Measurements from ENCODE around the gene MYCBP2. TPM values are rescaled to one million over a fixed set of nuclear protein-coding genes. Genes with fewer than 3 reads are reported as not detected.

Gene MYCBP2
- total RNA-seq, 2 experiments from 2014 or later, result 144 to 148 TPM

DNA sequence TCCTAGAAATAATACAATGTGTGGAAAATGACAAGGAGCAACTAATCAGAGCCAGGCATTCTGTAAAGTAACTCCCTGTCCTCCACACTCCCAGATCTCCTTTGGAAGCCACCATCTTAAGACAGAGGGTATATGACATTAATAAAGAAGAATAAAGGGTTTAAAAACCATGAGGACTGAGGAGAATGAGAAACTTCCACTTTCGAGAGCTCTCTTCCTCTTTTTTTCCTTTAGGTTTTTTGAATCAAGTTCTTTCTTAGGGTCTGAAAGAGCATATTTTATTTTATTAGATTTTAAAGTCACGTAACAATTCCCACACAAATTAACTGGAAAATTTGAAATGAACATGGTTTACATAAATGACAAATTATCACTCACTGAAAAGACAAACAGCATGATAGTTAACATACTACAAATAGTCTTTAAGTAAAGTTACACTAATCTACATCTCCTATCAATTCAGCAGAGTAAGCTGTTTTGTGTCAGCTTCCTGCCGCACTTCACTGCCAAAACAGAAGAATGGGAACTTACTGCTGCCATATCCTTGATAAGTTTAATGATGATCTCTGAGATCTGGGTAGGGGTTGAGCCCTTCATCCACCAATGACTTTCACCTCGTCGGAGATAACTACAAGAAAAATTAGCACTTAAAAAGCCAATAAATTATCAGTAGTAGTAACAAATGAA is 261.3 kb downstream of the MYCBP2 start:
- Mint-ChIP-seq H3K27ac (no peak overlapping the region), H3K36me3 (peaks cover 18% of the 10 kb centered on the region), H3K4me1 (no peaks in the 10 kb centered on the region), H3K9me3 (no peaks in the 10 kb centered on the region), H3K27me3 (no peaks in the 10 kb centered on the region), H3K4me3 (no peak overlapping the region)
- DNase-seq (no peak), ATAC-seq (ENCODE audit: low read depth) (no peak)
- POLR2A ChIA-PET, result no interaction called here

DNA sequence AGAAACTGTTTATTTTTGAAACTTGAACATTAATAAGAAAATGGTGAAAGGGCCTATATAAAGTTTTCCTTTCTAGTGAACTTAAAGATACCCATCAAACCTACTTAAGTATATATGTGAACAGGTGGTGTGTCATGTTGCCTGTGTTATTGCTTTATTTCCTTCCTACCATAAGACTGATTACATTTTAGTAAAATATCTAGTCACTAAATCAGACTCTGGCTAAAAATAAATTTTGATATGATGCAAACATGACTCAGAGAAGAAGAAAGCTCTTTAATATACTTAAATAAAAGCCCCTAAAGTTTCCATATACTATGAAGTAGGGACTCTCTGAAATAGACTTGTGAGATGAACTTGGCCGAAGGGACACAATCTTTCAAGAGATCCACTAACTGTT is 264.8 kb downstream of the MYCBP2 start:
- H3K4me3 Mint-ChIP-seq, result no peak overlapping the region
- peaks cover 18% of the 10 kb centered on the region for H3K36me3 Mint-ChIP-seq
- no peaks in the 10 kb centered on the region for H3K27me3 Mint-ChIP-seq
- no peak overlapping the region for H3K27ac Mint-ChIP-seq
- no peak for DNase-seq
- POLR2A ChIA-PET, result no interaction called here
- no peak for ATAC-seq (ENCODE audit: low read depth)
- no peaks in the 10 kb centered on the region for H3K4me1 Mint-ChIP-seq
- no peaks in the 10 kb centered on the region for H3K9me3 Mint-ChIP-seq

DNA sequence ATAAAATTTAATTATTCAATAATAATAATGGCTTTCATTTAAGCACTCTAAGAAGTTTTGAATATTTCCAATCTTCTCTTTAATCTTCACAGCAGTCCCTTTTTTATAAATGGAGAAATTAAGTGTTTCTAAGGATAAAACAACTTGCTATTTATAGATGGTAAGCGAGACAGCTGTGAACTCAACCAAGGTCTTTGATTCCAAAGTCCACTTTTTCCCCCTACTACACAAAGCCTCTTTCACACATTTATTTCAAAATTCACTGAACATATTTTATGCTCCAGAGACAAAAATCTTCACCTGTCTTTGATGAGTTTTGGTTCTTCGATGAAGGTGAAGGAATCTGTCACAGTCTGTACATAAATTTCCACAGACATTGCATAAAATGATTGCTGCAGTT is 265.5 kb downstream of the MYCBP2 start:
- H3K36me3 Mint-ChIP-seq, result peaks cover 24% of the 10 kb centered on the region
- POLR2A ChIA-PET, result no interaction called here

DNA sequence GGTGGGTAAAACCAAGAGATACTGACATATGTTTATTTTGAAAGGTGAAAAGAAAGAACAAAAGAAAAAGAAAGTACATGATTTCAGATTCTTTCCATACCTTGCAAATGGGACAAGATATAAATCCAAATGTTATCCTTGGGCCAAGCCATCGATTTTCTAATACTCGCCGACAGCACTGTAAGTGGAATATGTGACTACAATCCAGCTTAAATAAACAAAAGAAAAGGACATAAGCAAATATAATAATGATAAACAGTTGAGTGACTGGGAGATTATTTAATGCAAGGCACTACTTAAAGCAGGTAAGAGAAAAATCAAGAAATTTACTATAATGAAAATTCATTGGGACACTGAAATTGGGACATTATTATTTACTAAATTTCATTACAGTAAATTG is 270.0 kb downstream of the MYCBP2 start:
- no peak for DNase-seq
- Mint-ChIP-seq H3K4me3 (no peak overlapping the region), H3K9me3 (no peaks in the 10 kb centered on the region), H3K36me3 (peaks cover 31% of the 10 kb centered on the region), H3K27ac (no peak overlapping the region), H3K27me3 (no peaks in the 10 kb centered on the region), H3K4me1 (no peaks in the 10 kb centered on the region)
- no peak for ATAC-seq (ENCODE audit: low read depth)
- POLR2A ChIA-PET, result interaction anchor here (1.1 kb wide), 1 partner anchor 31 kb away, joined by 3 read pairs; the partner anchor contains the start of gene FBXL3

More for the DNA sequence above, 265.5 kb downstream of the MYCBP2 start:
- Mint-ChIP-seq H3K27me3 (no peaks in the 10 kb centered on the region), H3K9me3 (no peaks in the 10 kb centered on the region), H3K27ac (no peak overlapping the region), H3K4me3 (no peak overlapping the region), H3K4me1 (no peaks in the 10 kb centered on the region)
- DNase-seq (no peak), ATAC-seq (ENCODE audit: low read depth) (no peak)

DNA sequence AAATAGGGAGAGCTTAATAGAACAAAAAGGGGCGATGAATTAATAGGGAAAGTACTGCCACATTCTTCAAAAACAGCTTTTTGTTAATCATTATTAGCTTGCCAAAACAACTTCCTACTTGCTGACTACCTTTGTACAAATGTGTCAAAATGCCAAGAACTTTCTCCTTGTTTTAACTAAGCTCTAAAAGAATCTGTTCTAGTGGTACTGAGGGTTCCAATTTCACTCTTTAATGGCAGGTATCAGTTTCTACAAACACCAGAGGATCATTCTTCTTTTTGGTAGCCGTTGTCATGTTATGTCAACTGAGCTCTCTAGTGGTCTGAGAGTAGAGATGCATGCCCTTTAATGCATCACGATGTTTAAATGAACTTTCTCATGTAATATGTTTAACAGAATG is 270.5 kb downstream of the MYCBP2 start:
- H3K36me3 Mint-ChIP-seq, result peaks cover 31% of the 10 kb centered on the region
- H3K27me3 Mint-ChIP-seq, result no peaks in the 10 kb centered on the region
- no peaks in the 10 kb centered on the region for H3K4me1 Mint-ChIP-seq
- DNase-seq, result no peak
- H3K27ac Mint-ChIP-seq, result no peak overlapping the region
- H3K4me3 Mint-ChIP-seq, result no peak overlapping the region
- POLR2A ChIA-PET, result interaction anchor here (1.1 kb wide), 1 partner anchor 30 kb away, joined by 3 read pairs; the partner anchor contains the start of gene FBXL3
- no peaks in the 10 kb centered on the region for H3K9me3 Mint-ChIP-seq
- no peak for ATAC-seq (ENCODE audit: low read depth)

DNA sequence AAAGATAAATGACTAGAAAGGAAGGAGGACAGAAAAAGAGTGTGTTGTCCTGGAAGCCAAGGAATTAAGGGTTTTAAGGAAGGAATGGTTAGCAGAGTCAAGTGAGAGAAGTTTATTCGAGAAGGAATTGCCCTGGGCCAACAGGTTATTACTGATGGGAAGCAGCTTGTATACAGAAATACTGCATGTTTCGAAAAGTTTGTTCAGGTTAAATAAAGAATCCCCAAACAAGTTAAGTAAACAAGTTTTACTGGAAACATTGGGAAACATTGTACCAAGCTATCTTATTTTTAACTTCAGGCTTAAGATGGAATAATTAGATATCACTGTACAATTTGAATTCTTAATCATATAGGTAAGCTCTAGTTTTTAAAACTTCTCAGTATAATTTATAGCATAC is 271.7 kb downstream of the MYCBP2 start:
- DNase-seq, result no peak
- H3K4me1 Mint-ChIP-seq, result no peaks in the 10 kb centered on the region
- POLR2A ChIA-PET, result interaction anchor here (1.4 kb wide), 1 partner anchor 28 kb away, joined by 4 read pairs; the partner anchor contains the start of gene FBXL3
- H3K36me3 Mint-ChIP-seq, result peaks cover 37% of the 10 kb centered on the region
- H3K4me3 Mint-ChIP-seq, result no peak overlapping the region
- H3K27ac Mint-ChIP-seq, result no peak overlapping the region
- H3K9me3 Mint-ChIP-seq, result no peaks in the 10 kb centered on the region
- no peak for ATAC-seq (ENCODE audit: low read depth)
- no peaks in the 10 kb centered on the region for H3K27me3 Mint-ChIP-seq

DNA sequence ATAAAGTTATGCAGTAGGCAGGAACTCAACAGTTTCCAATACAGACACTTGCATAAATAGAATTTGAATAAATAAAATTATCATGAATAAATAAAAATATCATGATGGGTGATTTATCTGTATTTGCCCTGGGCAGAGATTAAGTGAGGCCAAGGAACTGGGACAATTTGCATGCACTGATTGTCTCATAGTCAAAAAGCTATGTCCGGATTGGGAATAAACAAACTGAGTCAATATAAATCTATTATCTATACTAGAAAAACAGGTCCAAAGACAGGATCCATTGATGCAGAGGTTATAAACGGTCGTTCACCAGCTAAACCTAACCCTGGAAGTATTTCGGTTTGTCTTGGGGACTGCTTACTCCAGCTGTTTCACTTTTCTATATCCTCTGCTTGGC is 273.7 kb downstream of the MYCBP2 start:
- H3K27me3 Mint-ChIP-seq, result no peaks in the 10 kb centered on the region
- POLR2A ChIA-PET, result no interaction called here
- no peaks in the 10 kb centered on the region for H3K4me1 Mint-ChIP-seq
- peaks cover 51% of the 10 kb centered on the region for H3K36me3 Mint-ChIP-seq
- no peak overlapping the region for H3K27ac Mint-ChIP-seq
- ATAC-seq (ENCODE audit: low read depth), result no peak
- H3K9me3 Mint-ChIP-seq, result no peaks in the 10 kb centered on the region
- H3K4me3 Mint-ChIP-seq, result no peak overlapping the region
- no peak for DNase-seq

DNA sequence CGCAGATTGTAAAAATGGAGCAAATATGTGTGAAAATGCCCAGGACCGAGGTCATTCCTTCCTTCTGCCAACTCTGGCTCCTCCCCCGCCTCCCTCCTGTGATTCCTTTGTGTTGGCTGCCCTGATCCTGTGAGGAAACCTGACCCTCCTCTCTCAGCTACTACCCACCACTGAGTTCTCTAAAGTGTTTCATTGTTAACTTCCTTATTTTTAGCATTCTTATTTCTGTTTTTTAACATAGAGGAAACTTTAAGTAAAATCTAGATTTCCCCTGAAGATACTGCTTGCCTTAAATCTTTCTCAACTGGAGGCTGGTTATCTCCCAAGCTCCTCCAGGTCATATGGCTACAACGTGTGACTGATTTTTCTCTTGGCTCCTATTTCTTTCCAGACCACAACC is 278.2 kb downstream of the MYCBP2 start:
- peaks cover 43% of the 10 kb centered on the region for H3K36me3 Mint-ChIP-seq
- POLR2A ChIA-PET, result no interaction called here
- H3K4me3 Mint-ChIP-seq, result no peak overlapping the region
- H3K9me3 Mint-ChIP-seq, result no peaks in the 10 kb centered on the region
- H3K4me1 Mint-ChIP-seq, result no peaks in the 10 kb centered on the region
- DNase-seq, result no peak
- peak overlapping the region; percentile 43 for H3K27ac Mint-ChIP-seq
- ATAC-seq (ENCODE audit: low read depth), result no peak
- H3K27me3 Mint-ChIP-seq, result no peaks in the 10 kb centered on the region

DNA sequence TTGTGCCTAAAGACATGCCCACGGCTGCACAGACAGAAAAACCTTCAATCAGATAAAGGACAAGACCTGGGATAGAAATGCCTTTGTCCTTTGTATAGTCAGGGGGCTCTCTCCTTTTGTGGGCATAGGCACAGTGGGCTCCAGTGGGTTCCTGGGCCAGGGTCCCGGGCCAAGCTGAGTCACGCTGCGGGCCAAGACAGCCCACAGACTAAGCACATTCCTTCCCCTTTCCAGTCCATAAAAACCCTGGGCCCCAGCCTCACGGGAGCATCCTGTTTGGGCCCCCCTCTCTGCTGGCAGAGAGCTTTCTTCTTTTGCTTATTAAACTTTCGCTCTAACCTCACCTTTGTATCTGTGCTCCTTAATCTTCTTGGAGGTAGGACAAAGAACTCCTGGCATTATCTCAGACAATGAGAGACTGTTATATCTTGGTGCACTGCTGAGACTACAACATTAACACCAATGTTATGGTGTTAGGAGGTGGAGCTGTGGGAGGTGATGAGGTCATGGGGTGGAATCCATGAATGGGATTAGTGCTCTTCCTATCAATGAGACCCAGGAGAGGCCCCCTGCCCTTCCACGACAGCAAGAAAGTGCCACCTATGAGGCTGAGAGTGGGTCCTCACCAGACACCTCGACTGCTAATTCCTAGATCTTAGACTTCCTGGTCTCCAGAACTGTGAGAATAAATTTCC is 279.1 kb downstream of the MYCBP2 start:
- H3K4me1 Mint-ChIP-seq, result no peaks in the 10 kb centered on the region
- peak overlapping the region; percentile 4 for H3K27ac Mint-ChIP-seq

DNA sequence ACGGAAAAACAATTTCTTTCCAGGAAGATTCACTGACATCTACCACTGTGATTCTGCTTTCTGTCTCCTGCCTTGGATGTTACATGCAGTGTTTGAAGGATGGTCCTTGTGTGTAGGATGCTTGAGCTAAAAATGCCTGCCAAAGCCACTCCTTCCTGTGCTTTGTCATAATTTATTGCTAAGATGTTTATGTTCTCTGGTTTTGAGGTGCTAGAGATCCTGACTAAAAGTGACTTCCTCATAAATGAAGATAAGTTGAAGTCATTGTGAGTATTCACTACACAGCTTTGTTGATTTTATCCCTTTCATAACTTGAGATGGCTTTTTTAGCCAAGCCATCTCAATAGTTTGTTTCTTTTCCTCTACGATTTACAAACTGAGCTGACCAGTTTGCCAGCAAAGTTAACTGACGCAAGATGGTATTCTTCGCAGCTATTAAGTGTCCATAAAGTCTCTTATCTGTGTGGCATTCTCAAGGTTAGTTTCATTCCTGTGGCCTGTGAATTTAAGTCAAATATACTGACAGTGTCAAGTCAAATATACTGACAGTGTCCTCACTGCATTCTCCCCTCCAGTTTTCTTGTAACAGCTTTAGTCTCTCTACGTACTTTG is 284.2 kb downstream of the MYCBP2 start:
- POLR2A ChIA-PET, result interaction anchor here (1.5 kb wide), 2 partner anchors 16 to 51 kb away, joined by 4 to 7 read pairs; partner anchors contain the start of genes CLN5 and FBXL3
- Mint-ChIP-seq H3K4me1 (peaks cover 2% of the 10 kb centered on the region), H3K36me3 (peaks cover 12% of the 10 kb centered on the region), H3K4me3 (no peak overlapping the region), H3K9me3 (no peaks in the 10 kb centered on the region), H3K27me3 (no peaks in the 10 kb centered on the region), H3K27ac (peak overlapping the region; percentile 47)
- DNase-seq, result no peak
- ATAC-seq (ENCODE audit: low read depth), result no peak

More for the DNA sequence above, 279.1 kb downstream of the MYCBP2 start:
- Mint-ChIP-seq H3K27me3 (no peaks in the 10 kb centered on the region), H3K4me3 (no peak overlapping the region), H3K36me3 (peaks cover 45% of the 10 kb centered on the region), H3K9me3 (no peaks in the 10 kb centered on the region)
- POLR2A ChIA-PET, result no interaction called here
- ATAC-seq (ENCODE audit: low read depth), result no peak
- DNase-seq, result no peak

DNA sequence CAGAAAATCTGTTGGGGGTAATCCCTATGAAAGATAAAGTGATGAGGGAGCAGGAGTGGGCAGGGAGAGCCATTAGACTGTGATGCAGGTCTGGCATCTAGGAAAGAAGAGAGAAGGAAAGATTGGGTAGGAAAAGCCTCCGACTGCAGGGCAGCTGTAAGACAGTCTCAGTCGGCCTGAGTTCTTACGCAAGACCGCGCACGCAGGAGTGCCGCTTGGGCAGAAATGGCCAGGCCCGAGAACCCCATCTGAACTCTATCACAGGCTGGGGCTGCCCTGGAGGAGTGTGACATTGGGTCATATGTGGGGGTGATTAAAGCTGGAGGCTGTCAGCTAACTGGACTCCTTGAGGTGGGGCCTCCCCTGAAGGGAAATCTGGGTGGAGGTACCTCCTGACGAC is 286.1 kb downstream of the MYCBP2 start:
- Mint-ChIP-seq H3K36me3 (peaks cover 3% of the 10 kb centered on the region), H3K27ac (no peak overlapping the region), H3K4me3 (no peak overlapping the region), H3K4me1 (peaks cover 2% of the 10 kb centered on the region), H3K27me3 (no peaks in the 10 kb centered on the region), H3K9me3 (no peaks in the 10 kb centered on the region)
- ATAC-seq (ENCODE audit: low read depth) (no peak), DNase-seq (no peak)
- POLR2A ChIA-PET, result interaction anchor here (1.5 kb wide), 1 partner anchor 49 kb away, joined by 4 read pairs; the partner anchor contains the start of gene CLN5

DNA sequence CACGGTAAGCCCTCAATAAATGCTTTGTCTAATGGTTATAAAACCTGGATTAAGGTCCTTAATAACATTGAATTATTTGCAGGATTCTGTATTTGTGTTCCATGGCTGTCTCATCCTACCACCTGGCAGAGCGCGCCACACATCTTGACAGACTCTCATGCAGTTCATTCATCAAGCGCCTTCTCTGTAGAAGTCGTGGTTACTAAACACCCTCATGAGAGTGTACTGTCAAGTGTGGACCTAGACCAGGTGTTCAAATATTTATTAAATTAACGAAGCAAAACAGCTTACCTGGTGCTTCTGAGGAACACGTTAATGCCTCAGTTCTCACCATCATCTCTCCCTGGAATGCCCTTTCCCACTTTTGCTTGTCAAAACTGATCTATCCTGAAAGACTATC is 286.8 kb downstream of the MYCBP2 start:
- ATAC-seq (ENCODE audit: low read depth), result no peak
- no peak overlapping the region for H3K4me3 Mint-ChIP-seq
- H3K4me1 Mint-ChIP-seq, result peaks cover 2% of the 10 kb centered on the region
- no peak overlapping the region for H3K27ac Mint-ChIP-seq
- no peak for DNase-seq
- peaks cover 3% of the 10 kb centered on the region for H3K36me3 Mint-ChIP-seq
- POLR2A ChIA-PET, result no interaction called here
- no peaks in the 10 kb centered on the region for H3K9me3 Mint-ChIP-seq
- no peaks in the 10 kb centered on the region for H3K27me3 Mint-ChIP-seq

DNA sequence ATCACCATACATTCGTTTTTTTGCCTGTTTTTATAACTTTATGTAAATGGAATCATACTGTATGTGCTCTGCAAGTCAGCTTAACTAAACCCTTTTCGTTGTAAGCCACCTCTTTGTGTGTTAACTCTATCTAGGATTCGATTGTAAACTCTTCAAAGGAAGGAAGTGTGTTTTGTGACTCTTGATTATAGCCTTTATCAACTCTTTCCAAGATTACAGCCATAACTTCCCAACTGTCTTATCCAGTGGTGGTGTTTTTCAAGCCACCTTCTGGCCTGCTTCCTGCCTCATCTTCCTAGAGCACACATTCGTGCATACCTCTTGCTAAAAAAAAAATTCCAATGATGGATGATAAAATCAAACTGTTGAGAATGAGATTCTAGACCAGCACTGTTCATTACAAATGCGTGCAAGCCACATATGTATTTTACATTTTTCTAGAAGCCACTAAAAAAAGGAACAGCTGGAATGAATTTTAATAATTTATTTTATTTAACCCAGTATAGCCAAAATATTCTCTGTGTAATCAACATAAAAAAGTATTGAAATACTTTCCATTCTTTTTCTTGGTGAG is 287.9 kb downstream of the MYCBP2 start:
- peaks cover 3% of the 10 kb centered on the region for H3K36me3 Mint-ChIP-seq
- ATAC-seq (ENCODE audit: low read depth) (no peak), DNase-seq (no peak)
- peaks cover 2% of the 10 kb centered on the region for H3K4me1 Mint-ChIP-seq
- H3K9me3 Mint-ChIP-seq, result no peaks in the 10 kb centered on the region
- H3K27ac Mint-ChIP-seq, result no peak overlapping the region
- no peaks in the 10 kb centered on the region for H3K27me3 Mint-ChIP-seq
- H3K4me3 Mint-ChIP-seq, result no peak overlapping the region
- POLR2A ChIA-PET, result no interaction called here
